Thyroid gland (tissue), 4 donors: ENCODE results near the gene LRRC42. TPM values are rescaled to one million over a fixed set of nuclear protein-coding genes. Genes with fewer than 3 reads are reported as not detected.

ENCODE experiments used
- DNase-seq, 2 donors: peaks; one replicate each; pipeline ENCODE4 v3.0.0-alpha.2; 2019
- H3K27ac ChIP-seq, 3 donors: fragments of 200-600 bp; sonication (generic); 1 replicate in 2 of 3; 2 replicates in 1 of 3; pipeline ENCODE4 v1.5.1; 2016 to 2019; ENCODE audit warnings: mild to moderate bottlenecking in 1 of 3, moderate library complexity in 1 of 3
- H3K27me3 ChIP-seq: fragments of 200-600 bp; sonication (generic); one replicate; pipeline ENCODE4 v1.5.1; 2019
- H3K36me3 ChIP-seq, 2 donors: fragments of 200-600 bp; sonication (generic); one replicate each; pipeline ENCODE4 v1.5.1; 2016 to 2019
- H3K4me1 ChIP-seq, 2 donors: fragments of 200-600 bp; sonication (generic); one replicate each; pipeline ENCODE4 v1.5.1; 2017 to 2019
- H3K4me3 ChIP-seq, 3 donors: fragments of 200-600 bp; sonication (generic); replicated peaks in 1 of 3; 1 replicate in 2 of 3; 2 replicates in 1 of 3; pipeline ENCODE4 v1.5.1; 2016; ENCODE audit warnings: mild to moderate bottlenecking in 1 of 3
- H3K9me3 ChIP-seq: fragments of 200-600 bp; sonication (generic); one replicate; pipeline ENCODE4 v1.5.1; 2017
- POLR2A ChIP-seq, 2 donors: fragments of 450-650 bp; IDR thresholded peaks; one replicate each; pipeline ENCODE4 v1.6.1; 2017; ENCODE audit warnings: antibody characterized with exemption in 2 of 2, mild to moderate bottlenecking in 2 of 2, moderate library complexity in 1 of 2
- WGBS, 2 donors: methylation state at CpG; one replicate each; pipeline ENCODE4 v1.1.5; 2017; 5-methylcytosine and 5-hydroxymethylcytosine counted together
- intact Hi-C: fragments of 100-400 bp; cut with DNase I; formaldehyde crosslinking; loops from one replicate; pipeline ENCODE4 v1.15.1; 2023
- total RNA-seq, 4 donors: library from RNA; depleted of rRNA; stranded (reverse); fragments of >200 nt; gene quantifications; one replicate each; pipeline ENCODE4 v1.2.3, GENCODE V29; 2016
- TF ChIP-seq, protein P1 (sequence below), 6 experiments: fragments of 200-600 bp in 3 of 6; fragments of 450-650 bp in 3 of 6; sonication (generic) in 3 of 6; IDR thresholded peaks; one replicate each; pipeline ENCODE4 v1.5.1; 2016 to 2019; ENCODE audit warnings: antibody characterized with exemption in 6 of 6, mild to moderate bottlenecking in 2 of 6, inconsistent platforms in 1 of 6, moderate library complexity in 1 of 6

LRRC42 gene
- total RNA-seq, 4 donors from 2014 or later = 28.7 to 39.4 (median 33.7) TPM

DNA sequence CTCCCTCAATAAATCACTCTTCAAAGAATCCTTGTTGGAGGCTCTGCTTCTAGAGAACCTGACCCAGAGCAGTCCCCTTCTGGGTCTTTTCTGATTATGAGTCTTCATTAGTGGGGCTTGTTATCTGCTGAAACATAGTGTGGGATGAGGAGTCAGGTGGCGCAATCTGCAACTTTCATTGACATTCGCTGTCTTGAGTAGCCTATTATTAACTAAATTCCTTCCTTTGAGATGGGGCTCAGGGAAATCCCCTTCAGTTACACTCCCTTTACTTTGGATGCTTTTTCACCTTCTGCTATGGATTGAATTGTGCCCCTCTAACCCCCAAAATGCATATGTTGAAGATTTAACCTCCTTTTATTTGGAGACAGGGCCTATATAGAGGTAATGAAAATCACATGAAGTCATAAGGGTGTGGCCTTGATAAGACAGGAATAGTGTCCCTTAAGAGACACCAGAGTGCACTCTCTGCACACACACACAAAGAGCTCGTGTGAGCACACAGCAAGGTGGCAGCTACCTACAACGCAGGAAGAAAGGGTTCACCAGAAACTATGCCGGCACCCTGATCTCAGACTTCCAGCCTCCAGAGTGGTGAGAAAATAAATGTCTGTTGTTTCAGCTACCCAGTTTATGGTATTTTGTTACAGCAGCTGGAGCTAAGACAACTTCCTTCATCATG is 32.7 kb upstream of the LRRC42 start:
- Histone ChIP-seq H3K9me3 (no peaks in the 10 kb centered on the region), H3K27me3 (no peaks in the 10 kb centered on the region), H3K4me1 (peaks cover 0 to 29% of the 10 kb centered on the region in 2 donors), H3K4me3 (no peak overlapping the region), H3K27ac (peak overlapping the region; percentile 2 to 52 (median 11)), H3K36me3 (no peaks in the 10 kb centered on the region)
- intact Hi-C loops = no loop called here
- DNase-seq = no peak
- TF ChIP-seq POLR2A (IDR thresholded peaks at IDR 0.05) = no peak
- TF ChIP-seq, protein P1, sequence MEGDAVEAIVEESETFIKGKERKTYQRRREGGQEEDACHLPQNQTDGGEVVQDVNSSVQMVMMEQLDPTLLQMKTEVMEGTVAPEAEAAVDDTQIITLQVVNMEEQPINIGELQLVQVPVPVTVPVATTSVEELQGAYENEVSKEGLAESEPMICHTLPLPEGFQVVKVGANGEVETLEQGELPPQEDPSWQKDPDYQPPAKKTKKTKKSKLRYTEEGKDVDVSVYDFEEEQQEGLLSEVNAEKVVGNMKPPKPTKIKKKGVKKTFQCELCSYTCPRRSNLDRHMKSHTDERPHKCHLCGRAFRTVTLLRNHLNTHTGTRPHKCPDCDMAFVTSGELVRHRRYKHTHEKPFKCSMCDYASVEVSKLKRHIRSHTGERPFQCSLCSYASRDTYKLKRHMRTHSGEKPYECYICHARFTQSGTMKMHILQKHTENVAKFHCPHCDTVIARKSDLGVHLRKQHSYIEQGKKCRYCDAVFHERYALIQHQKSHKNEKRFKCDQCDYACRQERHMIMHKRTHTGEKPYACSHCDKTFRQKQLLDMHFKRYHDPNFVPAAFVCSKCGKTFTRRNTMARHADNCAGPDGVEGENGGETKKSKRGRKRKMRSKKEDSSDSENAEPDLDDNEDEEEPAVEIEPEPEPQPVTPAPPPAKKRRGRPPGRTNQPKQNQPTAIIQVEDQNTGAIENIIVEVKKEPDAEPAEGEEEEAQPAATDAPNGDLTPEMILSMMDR (IDR thresholded peaks at IDR 0.05) = no peak
- WGBS, 2 donors = 84 to 89% methylated on average over 5 of the region's 5 CpGs

DNA sequence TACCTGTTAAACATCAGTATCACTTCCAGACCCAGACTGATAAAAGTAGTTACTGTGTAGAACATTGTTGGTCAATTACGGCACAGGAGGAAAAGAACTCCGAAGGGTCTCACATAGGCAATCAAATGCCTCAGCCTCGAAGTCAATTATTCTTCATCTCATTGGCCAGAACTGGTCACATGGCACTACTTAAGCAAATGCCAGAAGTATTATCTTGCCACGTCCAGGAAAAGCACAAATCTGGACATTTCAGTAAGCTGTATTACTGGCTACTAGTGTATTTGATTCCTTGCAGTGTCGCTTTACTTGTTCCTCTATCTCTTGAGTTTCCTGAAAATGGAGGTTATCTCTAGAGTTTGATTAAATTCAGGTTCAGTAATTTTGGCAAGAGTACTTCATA is 27.8 kb upstream of the LRRC42 start:
- no peak for TF ChIP-seq POLR2A (IDR thresholded peaks at IDR 0.05)
- TF ChIP-seq, protein P1 (IDR thresholded peaks at IDR 0.05) = no peak
- no peaks in the 10 kb centered on the region for H3K27me3 ChIP-seq
- DNase-seq = no peak
- H3K36me3 ChIP-seq = peaks cover 0 to 9% of the 10 kb centered on the region in 2 donors
- WGBS, 2 donors = 89 to 91% methylated on average over 5 of the region's 5 CpGs
- H3K9me3 ChIP-seq = no peaks in the 10 kb centered on the region
- intact Hi-C loops = no loop called here
- peak overlapping the region in 1 of 3 donors; percentile 37 for H3K27ac ChIP-seq
- peaks cover 0 to 14% of the 10 kb centered on the region in 2 donors for H3K4me1 ChIP-seq
- no peak overlapping the region for H3K4me3 ChIP-seq

DNA sequence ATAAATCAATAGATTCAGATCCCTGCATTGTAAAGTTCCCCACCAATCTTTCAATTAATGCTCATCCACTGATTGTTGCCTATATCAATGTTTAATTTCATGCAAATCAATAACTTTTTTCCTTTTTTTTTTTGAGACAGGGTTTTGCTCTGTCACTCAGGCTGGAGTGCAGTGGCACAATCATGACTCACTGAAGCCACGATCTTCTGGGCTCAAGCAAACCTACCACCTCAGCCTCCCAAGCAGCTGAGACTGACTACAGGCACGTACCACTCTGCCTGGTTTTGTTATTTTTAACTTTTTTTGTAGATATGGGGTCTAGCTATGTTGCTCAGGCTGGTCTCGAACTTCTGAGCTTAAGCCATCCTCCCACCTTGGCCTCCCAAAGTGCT is 26.5 kb upstream of the LRRC42 start:
- Histone ChIP-seq H3K4me1 (peaks cover 0 to 10% of the 10 kb centered on the region in 2 donors), H3K27ac (no peak overlapping the region), H3K36me3 (peaks cover 0 to 11% of the 10 kb centered on the region in 2 donors), H3K4me3 (no peak overlapping the region), H3K27me3 (no peaks in the 10 kb centered on the region), H3K9me3 (no peaks in the 10 kb centered on the region)
- no peak for DNase-seq
- intact Hi-C loops = no loop called here
- 89 to 95% methylated on average over 3 of the region's 3 CpGs for WGBS, 2 donors
- no peak for TF ChIP-seq POLR2A (IDR thresholded peaks at IDR 0.05)
- TF ChIP-seq, protein P1 (IDR thresholded peaks at IDR 0.05) = no peak

DNA sequence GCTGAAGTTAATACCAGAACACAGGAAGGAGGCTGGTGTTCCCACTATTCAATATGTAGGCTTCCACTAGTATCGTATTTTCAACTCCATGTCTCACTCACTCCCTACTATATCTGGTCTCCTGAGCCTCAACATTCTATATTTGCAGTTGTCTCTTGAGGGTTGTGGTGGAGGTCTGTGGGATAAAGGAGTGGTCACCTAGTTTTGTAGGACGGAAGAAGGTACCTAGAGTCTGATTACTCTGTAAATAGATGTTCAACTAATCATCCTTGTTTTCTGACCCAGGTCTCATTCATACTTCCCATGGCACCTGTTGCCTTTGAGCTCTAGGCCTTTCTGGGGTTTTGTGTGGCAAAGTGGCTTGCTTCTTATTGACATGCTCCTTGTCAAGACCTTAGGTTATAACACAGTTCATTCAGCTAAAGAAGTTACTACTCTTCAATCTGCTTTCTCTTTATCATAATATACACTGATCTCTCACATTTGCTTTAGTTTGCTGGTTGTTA is 18.7 kb upstream of the LRRC42 start:
- H3K4me3 ChIP-seq = no peak overlapping the region
- peaks cover 0 to 17% of the 10 kb centered on the region in 2 donors for H3K36me3 ChIP-seq
- H3K27ac ChIP-seq = no peak overlapping the region
- DNase-seq = no peak
- 89 to 95% methylated on average over 2 of the region's 2 CpGs for WGBS, 2 donors
- H3K4me1 ChIP-seq = no peaks in the 10 kb centered on the region
- intact Hi-C loops = no loop called here
- H3K9me3 ChIP-seq = no peaks in the 10 kb centered on the region
- TF ChIP-seq POLR2A (IDR thresholded peaks at IDR 0.05) = no peak
- TF ChIP-seq, protein P1 (IDR thresholded peaks at IDR 0.05) = no peak
- no peaks in the 10 kb centered on the region for H3K27me3 ChIP-seq

DNA sequence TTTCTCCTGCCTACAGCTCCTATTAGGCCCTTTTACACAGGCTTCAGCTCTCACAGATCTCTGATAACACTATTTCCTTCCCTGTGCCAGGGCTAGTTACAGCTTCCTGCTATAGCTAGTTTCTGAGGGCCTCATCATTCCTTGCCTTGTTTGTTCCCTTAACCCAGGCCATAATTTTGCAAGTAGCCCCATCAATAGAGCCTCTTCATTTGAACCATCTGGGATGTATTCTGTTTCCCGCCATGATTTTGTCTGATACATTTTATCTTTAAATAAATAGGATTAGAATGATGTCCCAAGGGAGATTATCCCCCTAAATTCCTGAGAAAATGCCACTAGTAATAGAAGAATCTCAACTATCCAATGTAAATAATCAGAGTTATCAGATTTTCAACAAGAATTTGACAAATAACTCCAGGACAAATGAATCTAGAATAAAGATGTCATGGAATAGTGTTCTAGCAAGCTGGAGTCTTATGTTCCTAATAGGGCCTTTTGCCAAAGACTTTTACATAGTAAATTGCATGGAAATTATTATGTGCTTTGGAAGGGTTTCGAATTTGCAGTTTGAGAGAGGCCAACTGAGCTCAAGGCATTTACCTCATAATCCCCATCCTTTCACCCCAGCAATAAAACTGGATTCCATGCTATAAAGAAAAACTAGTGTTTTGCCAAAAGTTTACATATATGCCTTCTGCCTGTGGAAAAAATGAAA is 16.7 kb upstream of the LRRC42 start:
- H3K9me3 ChIP-seq = no peaks in the 10 kb centered on the region
- peaks cover 0 to 10% of the 10 kb centered on the region in 2 donors for H3K36me3 ChIP-seq
- 84 to 97% methylated on average over 2 of the region's 2 CpGs for WGBS, 2 donors
- H3K4me3 ChIP-seq = no peak overlapping the region
- no peaks in the 10 kb centered on the region for H3K4me1 ChIP-seq
- DNase-seq = no peak
- H3K27ac ChIP-seq = no peak overlapping the region
- no peak for TF ChIP-seq POLR2A (IDR thresholded peaks at IDR 0.05)
- TF ChIP-seq, protein P1 (IDR thresholded peaks at IDR 0.05) = no peak
- intact Hi-C loops = no loop called here
- no peaks in the 10 kb centered on the region for H3K27me3 ChIP-seq
